WI38 (cell line): ENCODE measurements around the gene INAFM1.

ENCODE experiments used
- H3K4me3 ChIP-seq: 2 replicates; pipeline ENCODE4 v1.5.1; 2011; ENCODE audit warnings: low read depth, mild to moderate bottlenecking, control low read depth, low read length
- TF ChIP-seq, protein P1 (sequence below): IDR thresholded peaks from 2 replicates; pipeline ENCODE4 v1.5.1; 2012; ENCODE audit warnings: low read depth, mild to moderate bottlenecking, control low read depth, low read length

The INAFM1 gene

GRCh38 chr19:47319923-47320871 lies 45.5 kb downstream of the INAFM1 start:
- no peak overlapping the region for H3K4me3 ChIP-seq
- TF ChIP-seq, protein P1, sequence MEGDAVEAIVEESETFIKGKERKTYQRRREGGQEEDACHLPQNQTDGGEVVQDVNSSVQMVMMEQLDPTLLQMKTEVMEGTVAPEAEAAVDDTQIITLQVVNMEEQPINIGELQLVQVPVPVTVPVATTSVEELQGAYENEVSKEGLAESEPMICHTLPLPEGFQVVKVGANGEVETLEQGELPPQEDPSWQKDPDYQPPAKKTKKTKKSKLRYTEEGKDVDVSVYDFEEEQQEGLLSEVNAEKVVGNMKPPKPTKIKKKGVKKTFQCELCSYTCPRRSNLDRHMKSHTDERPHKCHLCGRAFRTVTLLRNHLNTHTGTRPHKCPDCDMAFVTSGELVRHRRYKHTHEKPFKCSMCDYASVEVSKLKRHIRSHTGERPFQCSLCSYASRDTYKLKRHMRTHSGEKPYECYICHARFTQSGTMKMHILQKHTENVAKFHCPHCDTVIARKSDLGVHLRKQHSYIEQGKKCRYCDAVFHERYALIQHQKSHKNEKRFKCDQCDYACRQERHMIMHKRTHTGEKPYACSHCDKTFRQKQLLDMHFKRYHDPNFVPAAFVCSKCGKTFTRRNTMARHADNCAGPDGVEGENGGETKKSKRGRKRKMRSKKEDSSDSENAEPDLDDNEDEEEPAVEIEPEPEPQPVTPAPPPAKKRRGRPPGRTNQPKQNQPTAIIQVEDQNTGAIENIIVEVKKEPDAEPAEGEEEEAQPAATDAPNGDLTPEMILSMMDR = no peak

DNA sequence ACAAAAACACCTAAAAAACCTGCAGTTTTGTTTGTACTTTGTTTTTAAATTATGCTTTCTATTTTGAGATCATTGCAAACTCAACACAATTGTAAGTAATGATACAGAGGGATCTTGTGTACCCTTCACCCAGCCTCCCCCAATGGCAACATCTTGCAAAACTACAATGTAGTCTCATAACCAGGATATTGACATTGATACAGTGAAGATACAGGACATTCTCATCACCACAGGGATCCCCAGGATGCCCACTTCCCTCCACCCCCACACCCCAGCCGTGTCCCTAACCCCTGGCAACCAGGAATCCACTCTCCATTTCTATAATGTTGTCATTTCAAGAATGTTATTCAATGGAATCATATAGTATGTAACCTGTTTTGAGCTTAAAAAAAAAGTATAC lies 46.9 kb downstream of the INAFM1 start:
- no peak overlapping the region for H3K4me3 ChIP-seq
- TF ChIP-seq, protein P1 = no peak

- TF ChIP-seq, protein P1 = no peak
These were observed 47.4 kb downstream of the INAFM1 start for GRCh38 chr19:47322058-47322457.

DNA sequence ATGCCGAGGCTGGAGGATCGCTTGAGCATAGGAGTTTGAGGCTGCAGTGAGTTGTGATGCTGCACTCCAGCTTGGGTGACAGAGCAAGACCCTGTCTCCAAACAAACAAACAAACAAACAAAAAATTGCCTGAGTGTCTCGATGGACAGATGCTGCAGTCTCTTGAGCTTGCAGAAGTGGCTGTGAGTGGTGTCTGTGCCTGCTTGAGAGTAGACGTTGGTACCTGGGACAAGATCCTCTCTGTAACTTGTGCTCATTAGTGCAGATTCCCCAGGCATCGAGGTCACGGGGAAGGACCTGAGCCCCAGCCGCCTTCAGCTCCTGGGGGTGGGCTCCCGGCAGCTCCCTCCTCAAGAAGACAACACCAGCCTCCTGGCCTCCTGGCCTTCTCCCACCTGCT lies 48.7 kb downstream of the INAFM1 start:
- no peak overlapping the region for H3K4me3 ChIP-seq
- TF ChIP-seq, protein P1 = no peak

More at GRCh38 chr19:47322058-47322457, 47.4 kb downstream of the INAFM1 start:
- no peak overlapping the region for H3K4me3 ChIP-seq

DNA sequence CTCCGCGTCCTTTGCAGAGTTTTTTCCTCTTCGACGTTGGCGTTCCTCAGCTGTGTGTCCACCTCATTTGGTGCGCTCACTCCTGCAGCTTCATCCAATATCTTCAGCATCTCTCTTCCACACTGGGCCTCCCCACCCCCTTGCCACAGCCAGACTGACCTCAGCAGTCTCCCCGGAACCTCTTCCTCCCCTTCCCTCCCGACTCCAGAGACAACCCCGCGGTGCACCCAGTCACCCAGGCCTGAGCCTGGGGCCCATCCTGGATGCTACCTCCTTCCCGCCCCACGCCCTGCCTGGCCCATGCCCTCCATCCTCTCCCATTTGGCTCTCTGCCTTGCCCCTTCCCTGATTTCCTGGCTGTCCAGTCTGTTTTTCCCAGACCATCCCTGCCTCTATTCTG lies 49.2 kb downstream of the INAFM1 start:
- TF ChIP-seq, protein P1 = no peak
- H3K4me3 ChIP-seq = no peak overlapping the region

DNA sequence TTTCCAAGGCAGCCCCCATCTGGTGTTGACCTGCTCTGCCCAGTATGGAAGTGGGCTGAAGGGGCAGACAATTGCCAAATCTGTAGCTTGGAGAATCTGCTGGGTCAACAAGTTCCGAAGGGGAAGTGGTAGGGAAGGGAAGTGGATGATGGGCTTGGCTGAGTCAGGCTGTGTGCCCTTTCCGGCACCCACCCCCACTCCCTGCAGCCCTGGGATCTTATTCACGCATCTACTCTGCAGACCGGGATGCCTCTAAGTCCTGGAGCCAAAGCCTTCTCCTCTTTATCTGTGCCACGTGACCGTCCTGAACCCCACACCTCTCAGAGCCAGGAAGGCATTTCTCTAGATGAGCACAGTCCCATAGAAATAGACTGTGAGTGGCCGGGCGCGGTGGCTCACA lies 49.8 kb downstream of the INAFM1 start:
- no peak overlapping the region for H3K4me3 ChIP-seq
- TF ChIP-seq, protein P1 = no peak
